MCF 10A (cell line): ENCODE measurements around the gene PTEN. TPM values are rescaled to one million over a fixed set of nuclear protein-coding genes. Genes with fewer than 3 reads are reported as not detected.

Source experiments
- Bru-seq: library from RNA; stranded (reverse); fragments of 400-500 nt; gene quantifications from one replicate; lab custom pipeline; 2021; lab: Mats Ljungman, UMichigan
- BruChase-seq, 2 experiments: library from RNA; stranded (reverse); fragments of 400-500 nt; gene quantifications; one replicate each; lab custom pipeline; 2021; lab: Mats Ljungman, UMichigan
- BruUV-seq: library from RNA; stranded (reverse); fragments of 400-500 nt; replicated peaks from 2 replicates; lab custom pipeline; 2021; lab: Mats Ljungman, UMichigan
- CTCF ChIA-PET: fragments of 300-600 bp; sonication (Branson Sonifier 250); formaldehyde crosslinking; extraction: SDS; loops from one replicate; lab custom pipeline; 2021; ENCODE audit warnings: antibody characterized with exemption, inconsistent platforms; lab: Yijun Ruan, JAX
- POLR2A ChIA-PET: fragments of 300-600, 350-650 bp; sonication (Branson Sonifier 250); formaldehyde crosslinking; extraction: SDS; loops from one replicate; lab custom pipeline; 2020; ENCODE audit warnings: antibody characterized with exemption, inconsistent platforms; lab: Yijun Ruan, JAX
- DNase-seq: peaks from one replicate; pipeline ENCODE4 v3.0.0-alpha.2; 2018; ENCODE audit not compliant: unreplicated experiment
- H3K27ac Mint-ChIP-seq: one replicate; pipeline ENCODE4 v1.8.0; 2022; ENCODE audit warnings: mild to moderate bottlenecking, low read depth, mixed read lengths; ENCODE audit not compliant: unreplicated experiment
- H3K27me3 Mint-ChIP-seq: one replicate; pipeline ENCODE4 v1.8.0; 2022; ENCODE audit warnings: mixed read lengths; ENCODE audit not compliant: insufficient read depth, unreplicated experiment
- H3K36me3 Mint-ChIP-seq: one replicate; pipeline ENCODE4 v1.8.0; 2022; ENCODE audit warnings: mild to moderate bottlenecking, moderate library complexity, mixed read lengths; ENCODE audit not compliant: insufficient read depth, unreplicated experiment
- H3K4me1 Mint-ChIP-seq: one replicate; pipeline ENCODE4 v1.8.0; 2022; ENCODE audit warnings: mixed read lengths; ENCODE audit not compliant: insufficient read depth, unreplicated experiment
- H3K4me3 Mint-ChIP-seq: one replicate; pipeline ENCODE4 v1.8.0; 2022; ENCODE audit warnings: mild to moderate bottlenecking, moderate library complexity, mixed read lengths; ENCODE audit not compliant: unreplicated experiment
- H3K9me3 Mint-ChIP-seq: one replicate; pipeline ENCODE4 v1.8.0; 2022; ENCODE audit warnings: mixed read lengths; ENCODE audit not compliant: unreplicated experiment
- intact Hi-C: fragments of 100-400 bp; cut with micrococcal nuclease; formaldehyde crosslinking; loops from 2 replicates; pipeline ENCODE4 v1.14.1; 2022
- long read RNA-seq: library from polyadenylated mRNA; stranded (forward); transcript quantifications from one replicate; pipeline ENCODE4 v2.0.0, GENCODE V29; 2022
- total RNA-seq: library from RNA; stranded (reverse); gene quantifications from 2 replicates; pipeline ENCODE4 v1.2.3, GENCODE V29; 2022
- TF ChIP-seq, protein P1 (sequence below): fragments of 200-600 bp; IDR thresholded peaks from one replicate; pipeline ENCODE4 v1.8.0; 2022; ENCODE audit warnings: antibody characterized with exemption, mild to moderate bottlenecking; ENCODE audit not compliant: unreplicated experiment

PTEN gene
- total RNA-seq (55.5 and 64.1 TPM in 2 replicates), Bru-seq, nascent RNA (percentile 95 among the genes with signal in this experiment), BruChase-seq, experiment 1, labeled RNA remaining after a 6-hour chase (percentile 92 among the genes with signal in this experiment), BruChase-seq, experiment 2, labeled RNA remaining after a 2-hour chase (percentile 92 among the genes with signal in this experiment)
- long read RNA-seq, full-length matches to known transcripts: 99 of 130 reads
- long read RNA-seq, partial matches to known transcripts: 11 of 130 reads
- long read RNA-seq, other reads (novel, unspliced or antisense): 20 of 130 reads

DNA sequence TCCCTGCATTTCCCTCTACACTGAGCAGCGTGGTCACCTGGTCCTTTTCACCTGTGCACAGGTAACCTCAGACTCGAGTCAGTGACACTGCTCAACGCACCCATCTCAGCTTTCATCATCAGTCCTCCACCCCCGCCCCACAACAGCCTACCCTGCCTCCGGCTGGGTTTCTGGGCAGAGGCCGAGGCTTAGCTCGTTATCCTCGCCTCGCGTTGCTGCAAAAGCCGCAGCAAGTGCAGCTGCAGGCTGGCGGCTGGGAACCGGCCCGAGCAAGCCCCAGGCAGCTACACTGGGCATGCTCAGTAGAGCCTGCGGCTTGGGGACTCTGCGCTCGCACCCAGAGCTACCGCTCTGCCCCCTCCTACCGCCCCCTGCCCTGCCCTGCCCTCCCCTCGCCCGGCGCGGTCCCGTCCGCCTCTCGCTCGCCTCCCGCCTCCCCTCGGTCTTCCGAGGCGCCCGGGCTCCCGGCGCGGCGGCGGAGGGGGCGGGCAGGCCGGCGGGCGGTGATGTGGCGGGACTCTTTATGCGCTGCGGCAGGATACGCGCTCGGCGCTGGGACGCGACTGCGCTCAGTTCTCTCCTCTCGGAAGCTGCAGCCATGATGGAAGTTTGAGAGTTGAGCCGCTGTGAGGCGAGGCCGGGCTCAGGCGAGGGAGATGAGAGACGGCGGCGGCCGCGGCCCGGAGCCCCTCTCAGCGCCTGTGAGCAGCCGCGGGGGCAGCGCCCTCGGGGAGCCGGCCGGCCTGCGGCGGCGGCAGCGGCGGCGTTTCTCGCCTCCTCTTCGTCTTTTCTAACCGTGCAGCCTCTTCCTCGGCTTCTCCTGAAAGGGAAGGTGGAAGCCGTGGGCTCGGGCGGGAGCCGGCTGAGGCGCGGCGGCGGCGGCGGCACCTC lies at the start of gene PTEN, which contains the start of gene KLLN:
PTEN (plus strand) TSS at position 573 of the 891 bp plus-strand sequence. CDS start 845 bp downstream, outside the sequence.
KLLN (minus strand) TSS at position 481 of the 891 bp plus-strand sequence. CDS start 1,046 bp downstream, outside the sequence.
- intact Hi-C loops: loop anchor here (2.0 to 5.0 kb wide), 7 partner anchors 46 to 456 kb away; partner anchors contain the start of gene ATAD1
- peaks cover 16% of the 10 kb centered on the region for H3K4me1 Mint-ChIP-seq
- TF ChIP-seq, protein P1, sequence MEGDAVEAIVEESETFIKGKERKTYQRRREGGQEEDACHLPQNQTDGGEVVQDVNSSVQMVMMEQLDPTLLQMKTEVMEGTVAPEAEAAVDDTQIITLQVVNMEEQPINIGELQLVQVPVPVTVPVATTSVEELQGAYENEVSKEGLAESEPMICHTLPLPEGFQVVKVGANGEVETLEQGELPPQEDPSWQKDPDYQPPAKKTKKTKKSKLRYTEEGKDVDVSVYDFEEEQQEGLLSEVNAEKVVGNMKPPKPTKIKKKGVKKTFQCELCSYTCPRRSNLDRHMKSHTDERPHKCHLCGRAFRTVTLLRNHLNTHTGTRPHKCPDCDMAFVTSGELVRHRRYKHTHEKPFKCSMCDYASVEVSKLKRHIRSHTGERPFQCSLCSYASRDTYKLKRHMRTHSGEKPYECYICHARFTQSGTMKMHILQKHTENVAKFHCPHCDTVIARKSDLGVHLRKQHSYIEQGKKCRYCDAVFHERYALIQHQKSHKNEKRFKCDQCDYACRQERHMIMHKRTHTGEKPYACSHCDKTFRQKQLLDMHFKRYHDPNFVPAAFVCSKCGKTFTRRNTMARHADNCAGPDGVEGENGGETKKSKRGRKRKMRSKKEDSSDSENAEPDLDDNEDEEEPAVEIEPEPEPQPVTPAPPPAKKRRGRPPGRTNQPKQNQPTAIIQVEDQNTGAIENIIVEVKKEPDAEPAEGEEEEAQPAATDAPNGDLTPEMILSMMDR: no peak
- H3K4me3 Mint-ChIP-seq: peak within 1 kb of the TSS; percentile 87
- peak within 1 kb of the TSS; percentile 83 for H3K27ac Mint-ChIP-seq
- H3K9me3 Mint-ChIP-seq: no peaks in the 10 kb centered on the region
- ChIA-PET POLR2A (interaction anchor here (0.6 to 7.8 kb wide), 44 partner anchors 12 to 1127 kb away, joined by 3 to 192 read pairs (median 5); partner anchors contain the start of genes ATAD1 and FAS), CTCF (interaction anchor here (0.6 to 3.6 kb wide), 10 partner anchors 10 to 524 kb away, joined by 3 to 56 read pairs (median 3); no protein-coding TSS in a partner anchor)
- no TSS peak for BruUV-seq
- H3K36me3 Mint-ChIP-seq: peaks cover 7% of the 10 kb centered on the region
- peak; percentile 89 for DNase-seq
- no peaks in the 10 kb centered on the region for H3K27me3 Mint-ChIP-seq

DNA sequence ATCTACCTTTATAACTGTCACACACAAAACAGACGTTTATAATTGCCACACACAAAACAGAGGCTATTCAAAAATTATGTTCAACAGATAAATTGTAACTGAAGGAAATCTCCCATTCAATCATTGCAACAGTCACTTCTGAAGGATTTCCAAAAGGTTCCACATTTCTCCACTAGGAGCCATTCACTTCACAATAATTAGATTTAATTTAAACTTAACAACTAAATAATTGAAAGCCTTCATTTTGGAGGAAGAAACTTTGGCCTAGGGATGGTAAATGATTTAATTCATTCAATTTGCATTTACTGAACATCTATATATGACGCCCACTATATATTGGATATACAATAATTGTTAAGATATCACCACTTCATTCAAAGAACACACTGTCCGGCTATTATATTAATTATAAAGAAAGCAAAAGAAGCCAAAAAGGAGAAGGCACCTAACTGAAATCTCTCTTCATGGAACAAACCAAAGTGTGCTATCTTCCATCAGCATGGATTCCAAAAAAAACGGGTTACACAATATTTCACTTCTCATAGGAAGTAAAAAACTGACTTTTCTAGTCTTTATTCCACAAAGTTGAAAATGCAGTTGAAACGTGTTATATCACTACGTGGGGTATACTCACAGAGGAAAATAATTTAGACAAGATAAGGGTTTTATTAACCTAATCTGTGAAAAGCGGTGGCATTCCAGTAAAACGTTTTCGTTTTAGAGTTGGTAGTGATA lies 47.1 kb upstream of the PTEN start:
- POLR2A ChIA-PET: interaction anchor here (1.1 to 4.6 kb wide), 7 partner anchors 12 to 50 kb away, joined by 3 to 186 read pairs (median 36); partner anchors contain the start of genes KLLN and PTEN

DNA sequence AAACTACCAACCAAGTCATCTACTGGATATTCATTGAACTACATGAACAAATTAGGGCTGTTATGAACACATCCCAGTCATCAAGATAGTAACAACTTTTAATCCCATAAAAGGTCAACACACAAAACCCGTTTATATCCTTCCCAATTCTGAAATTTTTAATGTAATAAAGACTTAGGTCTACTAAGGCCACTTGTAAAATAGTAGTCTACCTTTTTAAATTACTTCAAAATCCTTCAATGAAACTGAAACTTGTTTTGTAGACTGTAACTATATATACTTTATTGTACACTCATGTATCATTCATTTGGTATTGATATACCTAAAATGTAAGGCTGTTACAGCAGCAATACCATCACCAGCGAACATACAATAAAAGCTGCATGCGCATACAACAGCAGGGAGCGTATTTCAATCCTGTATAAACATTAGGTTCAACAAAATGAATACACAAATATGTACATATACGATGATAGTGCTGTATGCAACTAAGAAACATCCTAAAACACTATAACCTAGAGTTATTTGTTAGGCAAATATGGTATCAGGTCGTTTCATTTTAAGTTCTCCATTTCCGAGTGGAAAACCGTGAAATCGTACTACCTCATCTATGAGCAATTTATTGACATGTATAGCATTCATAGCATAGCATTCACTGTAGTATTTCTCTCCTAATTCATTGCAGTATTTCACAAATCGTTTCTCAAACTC lies 46.4 kb upstream of the PTEN start:
- no TSS peak for BruUV-seq
- TF ChIP-seq, protein P1: no peak
- peak overlapping the region; percentile 95 for H3K4me3 Mint-ChIP-seq
- peak; percentile 12 for DNase-seq
- H3K4me1 Mint-ChIP-seq: peaks cover 17% of the 10 kb centered on the region
- H3K9me3 Mint-ChIP-seq: no peaks in the 10 kb centered on the region
- POLR2A ChIA-PET: interaction anchor here (1.1 to 4.6 kb wide), 12 partner anchors 11 to 722 kb away, joined by 3 to 186 read pairs (median 10); partner anchors contain the start of genes KLLN and PTEN
- intact Hi-C loops: loop anchor here (1.0 to 5.0 kb wide), 2 partner anchors 45 to 284 kb away; partner anchors contain the start of genes KLLN and PTEN
- peak overlapping the region; percentile 79 for H3K27ac Mint-ChIP-seq
- H3K27me3 Mint-ChIP-seq: no peaks in the 10 kb centered on the region
- peaks cover 26% of the 10 kb centered on the region for H3K36me3 Mint-ChIP-seq
- CTCF ChIA-PET: interaction anchor here (0.7 to 4.4 kb wide), 5 partner anchors 13 to 569 kb away, joined by 3 to 14 read pairs (median 6); no protein-coding TSS in a partner anchor

More for the DNA sequence above, 47.1 kb upstream of the PTEN start:
- TF ChIP-seq, protein P1: peak; percentile 32
- no peaks in the 10 kb centered on the region for H3K9me3 Mint-ChIP-seq
- CTCF ChIA-PET: interaction anchor here (0.7 to 4.4 kb wide), 2 partner anchors 25 to 75 kb away, joined by 3 to 14 read pairs; no protein-coding TSS in a partner anchor
- no TSS peak for BruUV-seq
- H3K27me3 Mint-ChIP-seq: no peaks in the 10 kb centered on the region
- DNase-seq: peak; percentile 11
- peaks cover 33% of the 10 kb centered on the region for H3K36me3 Mint-ChIP-seq
- H3K4me3 Mint-ChIP-seq: peak overlapping the region; percentile 95
- intact Hi-C loops: loop anchor here (1.0 to 5.0 kb wide), 2 partner anchors 46 to 283 kb away; partner anchors contain the start of genes KLLN and PTEN
- H3K27ac Mint-ChIP-seq: peak overlapping the region; percentile 79
- peaks cover 17% of the 10 kb centered on the region for H3K4me1 Mint-ChIP-seq
